Activated CD8-positive, alpha-beta memory T cell treated with anti-CD3 and anti-CD28 coated beads for 1 hour (primary cell): Measurements from ENCODE around the gene UBE2J1.
"Not testable (repeated sequence)": the region's sequence is repeated elsewhere in the genome, so short reads cannot be mapped to it uniquely, and the experiment has no call there.

Experiments
- DNase-seq, 2 donors: peaks; one replicate each; pipeline ENCODE4 v3.0.0-alpha.2; 2020; ENCODE audit warnings: low read depth in 1 of 2; ENCODE audit errors: extremely low read depth in 1 of 2

The UBE2J1 gene

GRCh38 chr6:89352278-89353117, at the start of gene UBE2J1:
Gene UBE2J1 (minus strand): TSS chr6:89352722. CDS start chr6:89352569, 153 bp downstream.
- DNase-seq = peak; percentile 28 to 59

- DNase-seq = no peak
Observed at GRCh38 chr6:89400912-89401399, 48.4 kb upstream of the UBE2J1 start.

DNA sequence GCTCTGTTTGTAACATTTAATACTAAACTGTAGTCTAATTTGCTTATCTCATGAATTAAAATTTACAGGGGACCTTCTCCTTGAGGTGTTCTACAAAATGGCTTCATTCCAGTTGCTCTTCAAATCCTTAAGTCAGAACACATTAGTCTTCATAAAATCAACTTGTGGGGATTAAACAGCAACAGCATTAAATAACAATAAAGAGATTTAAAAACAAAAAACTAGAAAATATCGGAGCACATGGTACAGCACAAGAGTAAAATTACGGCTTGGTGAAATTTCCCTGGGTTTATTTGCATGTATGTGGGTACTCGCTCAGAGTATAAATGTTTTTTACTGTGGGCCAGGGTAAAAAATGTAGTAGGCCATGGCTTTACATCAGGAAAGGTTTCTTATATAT, 47.5 kb upstream of the UBE2J1 start:
- no peak for DNase-seq

DNA sequence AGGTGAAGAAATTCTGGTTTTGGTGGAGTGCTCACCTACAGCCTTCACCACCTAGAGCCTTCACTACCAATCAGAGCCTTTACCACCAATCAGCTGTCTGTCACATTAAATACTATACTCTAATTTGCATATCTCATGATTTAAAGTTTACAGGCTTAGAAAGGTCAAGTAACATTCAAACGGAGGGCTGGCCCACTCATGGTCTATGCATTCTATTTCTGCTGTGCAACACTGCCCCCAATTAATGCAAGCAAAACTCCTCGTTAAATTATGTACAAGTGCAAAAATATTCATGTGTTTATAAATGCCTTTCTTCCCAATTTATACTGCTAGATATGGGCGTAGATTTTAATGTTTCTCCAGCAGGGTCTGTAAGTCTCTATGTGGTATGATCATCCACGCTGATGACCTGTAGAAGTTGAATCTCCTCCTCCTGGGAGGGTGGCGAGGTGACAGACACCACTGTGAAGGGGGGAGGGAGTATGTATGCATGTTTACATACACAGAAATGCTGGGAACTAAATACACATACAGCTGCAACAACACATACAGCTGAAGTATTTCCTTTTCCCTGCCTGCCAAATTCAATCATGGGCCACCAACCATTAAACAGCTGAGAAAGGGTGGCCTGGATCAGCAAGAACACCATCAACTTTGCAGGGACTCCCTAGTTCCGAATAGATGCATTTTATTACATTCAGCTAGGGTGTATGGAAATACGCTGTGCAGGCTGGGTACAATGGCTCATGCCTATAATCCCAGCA, 46.4 kb upstream of the UBE2J1 start:
- DNase-seq = no peak

GRCh38 chr6:89397884-89398283, 45.4 kb upstream of the UBE2J1 start:
- not testable (repeated sequence) for DNase-seq

DNA sequence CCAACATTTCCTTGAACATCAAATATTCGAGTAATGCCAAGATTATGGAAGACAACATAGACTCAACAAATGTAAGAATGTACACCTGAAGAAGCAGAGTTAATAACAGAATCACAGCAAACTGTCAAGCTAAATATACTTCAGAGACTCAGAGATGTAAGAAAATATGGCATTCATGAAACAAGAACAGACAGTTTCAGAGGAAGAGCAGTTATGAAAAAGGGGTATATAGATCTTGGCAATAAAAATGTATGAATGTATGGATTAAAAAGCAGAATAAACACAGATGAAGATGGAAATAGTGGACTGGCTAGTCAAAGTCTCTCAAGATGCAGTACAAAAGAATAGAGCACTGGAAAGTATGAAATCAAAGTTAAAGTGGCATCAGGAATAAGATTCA, 41.1 kb upstream of the UBE2J1 start:
- DNase-seq = no peak

GRCh38 chr6:89392823-89393222, 40.3 kb upstream of the UBE2J1 start:
- no peak for DNase-seq

- no peak for DNase-seq
Observed at GRCh38 chr6:89388846-89389245, 36.3 kb upstream of the UBE2J1 start.

DNA sequence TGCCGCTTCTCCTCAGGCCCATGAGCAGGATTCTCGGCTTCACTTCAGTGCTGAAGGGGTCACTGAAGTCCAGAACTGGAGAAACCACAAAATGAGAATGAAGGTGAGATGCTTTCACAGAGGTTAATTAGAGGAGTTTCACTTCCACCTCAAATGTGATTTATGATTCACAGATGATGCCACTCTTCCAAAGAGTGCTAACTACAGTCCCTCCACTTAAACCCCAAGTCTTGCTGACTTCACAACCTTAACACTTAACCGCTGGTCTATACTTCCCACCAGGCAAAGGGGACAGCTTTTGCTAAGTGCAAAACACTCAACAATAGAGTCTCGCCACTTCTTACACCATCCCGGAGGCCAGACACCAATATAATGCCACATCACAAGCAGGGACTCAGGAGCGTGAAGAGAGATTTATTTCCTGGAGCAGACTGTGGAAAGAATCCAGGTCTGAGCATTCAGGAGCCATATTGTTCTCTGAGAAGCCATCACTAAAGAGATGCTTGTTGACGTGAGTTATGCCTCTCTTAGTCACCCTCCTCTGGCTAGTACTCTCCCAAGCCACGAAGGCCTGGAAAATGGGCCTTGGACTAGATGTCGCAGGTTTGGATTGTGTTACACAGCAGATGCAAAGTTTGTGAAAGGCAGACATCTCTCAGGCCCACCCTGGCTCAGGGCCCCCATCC, 35.1 kb upstream of the UBE2J1 start:
- DNase-seq = no peak

GRCh38 chr6:89386917-89387491, 34.5 kb upstream of the UBE2J1 start:
- DNase-seq = no peak

DNA sequence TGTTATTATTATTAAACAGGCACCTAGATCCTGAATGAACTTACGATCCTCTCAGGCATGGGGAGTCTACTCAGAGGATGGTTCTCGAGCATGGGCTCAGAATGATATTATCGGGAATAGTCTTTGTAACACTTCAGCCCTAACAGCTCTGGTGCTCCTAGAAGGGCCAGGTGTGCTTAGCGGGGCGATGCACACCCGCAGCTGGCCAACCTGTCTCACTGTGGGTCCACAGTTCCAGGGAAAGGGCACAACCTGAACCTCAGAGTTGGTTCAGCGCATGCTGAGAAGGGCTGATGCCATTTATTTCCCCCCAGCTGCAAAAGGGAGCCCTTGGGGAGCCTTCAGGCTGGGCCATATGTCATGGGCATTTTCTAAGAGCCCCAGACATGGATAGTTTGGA, 33.3 kb upstream of the UBE2J1 start:
- no peak for DNase-seq

DNA sequence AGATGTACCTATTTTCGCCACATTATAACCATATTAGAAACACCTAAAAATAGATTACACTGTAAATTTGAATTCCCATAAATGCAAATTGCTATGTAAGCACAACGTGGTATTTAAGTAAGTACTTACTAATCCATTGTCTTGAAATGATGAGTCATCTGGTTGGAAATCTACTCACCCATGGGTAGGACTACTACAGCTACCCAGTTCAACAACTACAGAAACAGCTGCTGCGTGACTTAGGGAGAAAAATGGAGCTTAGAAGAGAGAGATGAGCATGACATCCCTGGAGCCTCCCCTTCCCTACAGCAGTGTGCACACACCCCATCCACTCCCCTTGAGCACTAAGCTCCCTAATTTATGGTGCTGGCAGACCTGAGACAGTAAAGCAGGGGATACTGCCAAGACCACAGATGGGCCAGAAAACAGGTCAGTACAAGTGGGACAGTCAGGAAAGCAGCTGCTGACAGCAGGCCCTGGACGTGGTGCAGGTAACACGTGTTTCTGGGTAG, 32.7 kb upstream of the UBE2J1 start:
- DNase-seq = no peak

DNA sequence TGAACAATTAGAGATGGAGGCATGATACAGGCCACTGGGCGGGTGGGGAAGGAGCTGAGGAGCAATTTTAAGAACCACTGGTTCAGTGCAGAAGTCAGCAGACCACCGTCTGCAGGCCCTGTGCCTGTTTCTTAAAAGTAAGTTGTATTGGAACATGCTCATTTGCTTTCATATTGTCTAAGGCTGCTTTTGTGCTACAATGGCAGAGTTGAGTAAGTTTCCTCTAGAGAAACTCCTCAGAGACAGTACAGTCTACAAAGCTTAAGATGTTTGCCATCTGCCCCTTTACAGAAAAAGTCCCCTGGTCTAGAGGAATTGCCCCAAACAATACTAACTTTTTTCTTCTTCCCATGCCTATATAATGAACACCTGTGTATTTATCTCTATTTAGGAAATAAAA, 28.5 kb upstream of the UBE2J1 start:
- DNase-seq = no peak

GRCh38 chr6:89379281-89379680, 26.8 kb upstream of the UBE2J1 start:
- no peak for DNase-seq

DNA sequence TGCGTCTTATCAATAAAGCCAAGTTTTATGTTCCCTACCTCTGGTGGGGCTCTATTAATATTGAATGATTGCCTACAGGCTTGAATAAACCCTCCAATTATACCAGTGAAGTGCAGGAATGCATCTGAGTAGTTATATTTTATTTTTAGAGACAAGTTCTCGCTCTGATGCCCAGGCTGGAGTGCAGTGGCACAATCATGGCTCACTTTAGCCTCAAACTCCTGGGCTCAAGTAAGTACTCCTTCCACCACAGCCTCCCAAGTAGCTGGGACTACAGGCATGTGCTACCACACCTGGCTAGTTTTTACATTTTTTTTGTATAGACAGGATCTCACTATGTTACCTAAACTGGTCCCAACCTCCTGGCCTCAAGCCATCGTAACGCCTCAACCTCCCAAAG, 26.1 kb upstream of the UBE2J1 start:
- DNase-seq = no peak

DNA sequence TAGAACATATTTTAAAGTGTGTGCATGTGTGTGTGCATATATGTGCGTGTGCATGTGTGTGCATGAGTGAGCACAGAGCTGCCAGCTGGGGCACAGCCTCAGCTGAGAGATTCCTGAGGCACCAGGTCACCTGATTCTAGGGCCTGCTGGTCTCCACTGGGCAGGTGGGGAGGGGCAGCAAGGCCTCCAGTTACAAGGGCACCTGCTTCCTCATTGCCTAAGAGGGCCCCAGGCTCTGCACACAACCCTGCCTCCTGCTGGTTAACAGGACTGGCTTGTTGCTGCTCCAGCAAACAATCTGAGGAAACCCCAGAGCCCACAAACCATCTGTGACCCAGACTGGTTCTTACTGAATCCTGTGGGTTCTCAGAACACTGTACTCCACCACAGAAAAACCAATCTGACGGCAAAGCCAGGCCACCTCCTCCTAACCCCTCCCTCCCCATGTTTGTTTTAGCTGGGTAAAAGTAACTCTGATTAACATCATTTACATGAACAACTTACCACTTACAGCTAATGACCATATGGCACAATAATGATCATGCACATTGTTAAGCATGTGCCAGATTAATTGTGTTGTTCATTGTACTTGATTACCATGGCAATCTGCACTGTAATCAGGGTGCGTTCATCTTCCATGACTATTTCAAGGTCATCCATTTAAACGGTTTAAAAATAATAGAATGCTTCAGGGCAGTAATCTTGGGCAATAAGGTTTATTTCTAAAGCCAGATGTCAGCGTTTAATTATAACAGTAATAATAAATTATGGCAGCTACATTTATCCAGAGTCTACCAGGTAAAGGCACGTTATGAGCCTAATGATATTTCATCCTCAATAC, 23.1 kb upstream of the UBE2J1 start:
- peak; percentile 35 to 41 for DNase-seq

DNA sequence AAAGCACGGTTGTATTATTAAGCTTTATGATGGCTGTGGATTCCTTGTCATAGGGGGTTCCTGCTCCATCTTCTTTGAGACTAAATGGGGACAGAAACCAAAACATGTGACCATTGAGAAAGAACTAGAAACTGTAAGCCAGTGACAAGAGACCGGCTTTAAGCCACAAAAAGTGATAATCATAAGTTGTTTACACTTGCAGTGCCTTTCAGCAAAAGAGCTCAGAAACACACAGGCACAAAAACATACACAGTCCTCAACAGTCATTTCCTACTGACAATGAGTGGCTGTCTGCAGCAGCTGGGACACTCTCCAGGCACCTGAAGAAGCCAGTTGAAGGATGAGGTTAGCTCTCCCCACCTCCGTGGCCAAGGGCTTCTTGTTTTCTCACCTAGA, 20.0 kb upstream of the UBE2J1 start:
- DNase-seq = no peak

DNA sequence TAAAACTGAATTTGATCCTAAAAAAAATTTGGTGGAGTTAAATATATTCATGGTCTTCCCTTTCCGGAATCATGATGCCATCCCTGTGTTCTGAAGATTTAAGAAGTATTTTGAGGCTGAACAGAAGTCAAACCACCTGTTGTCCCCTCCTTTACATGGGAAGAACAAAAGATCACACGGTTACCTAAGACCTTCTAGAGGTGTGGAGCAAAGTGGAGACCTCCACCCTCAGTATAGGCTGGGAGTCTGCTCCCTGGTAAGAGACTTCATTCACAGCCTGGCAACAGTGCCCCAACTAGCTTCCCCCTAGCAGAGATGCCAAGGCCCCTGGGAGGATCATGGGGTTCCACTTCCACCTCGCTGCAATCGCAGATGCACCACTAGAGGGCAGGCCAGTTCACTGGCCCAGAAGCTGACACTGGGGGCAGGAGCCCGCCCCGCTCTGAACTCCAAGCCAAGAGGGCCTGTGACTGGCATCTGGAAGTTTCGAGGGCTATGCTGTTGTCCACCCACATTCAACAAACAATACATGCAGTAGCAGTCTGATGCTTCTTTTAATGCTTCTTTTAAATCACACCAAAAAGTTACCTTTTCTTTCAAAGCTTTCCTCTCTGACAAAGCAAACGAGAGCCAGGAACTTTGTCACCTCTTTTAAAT, 19.5 kb upstream of the UBE2J1 start:
- peak; percentile 57 to 69 for DNase-seq

DNA sequence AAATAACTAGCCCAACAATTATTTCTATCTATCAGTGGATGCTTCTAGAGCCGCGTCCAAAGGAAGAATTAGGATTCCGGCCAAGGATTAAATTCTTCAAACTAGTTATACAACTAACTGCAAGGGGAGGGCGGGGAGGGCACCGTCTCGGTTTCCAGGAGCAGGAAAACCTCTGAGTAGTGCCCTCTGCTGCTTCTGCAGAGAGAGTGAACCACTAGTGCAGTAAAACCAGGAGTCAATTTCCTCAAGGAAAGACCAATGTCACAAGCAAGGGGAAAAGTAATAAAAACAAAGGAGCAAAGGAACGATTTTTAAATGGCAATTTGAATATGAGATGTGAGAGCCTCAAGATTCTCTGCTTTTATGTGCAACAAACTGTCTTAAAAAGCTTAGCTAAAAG, 16.5 kb upstream of the UBE2J1 start:
- no peak for DNase-seq
